Measurements from ENCODE around the gene LAMA3.
A peak's percentile ranks its signal among the peaks of the same experiment; 100 is the strongest.

The LAMA3 gene

DNA sequence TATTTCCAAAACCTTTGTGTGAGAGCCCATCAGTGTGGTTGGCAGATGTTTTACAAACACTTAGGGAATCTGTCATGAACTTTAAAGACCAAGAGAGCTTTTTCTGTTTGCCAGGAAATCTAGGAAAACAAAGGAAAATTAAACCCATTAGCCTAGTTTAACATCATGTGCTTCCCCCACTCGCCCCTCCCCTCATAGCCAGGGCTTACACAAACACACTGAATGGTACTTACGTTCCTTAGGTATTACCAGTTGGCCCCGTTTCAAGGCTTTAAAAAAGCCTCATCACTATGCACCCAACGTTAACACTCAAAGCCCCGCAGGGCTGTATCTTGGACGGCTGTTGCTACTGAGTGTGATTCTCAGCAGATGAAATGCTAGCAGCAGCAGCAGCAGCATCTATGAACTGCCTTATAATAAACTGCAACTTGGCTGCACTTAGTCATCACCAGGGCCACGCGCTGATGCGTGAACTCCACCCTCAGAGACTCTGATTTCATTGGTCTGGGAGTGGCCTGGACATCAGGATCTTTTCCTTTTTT, 305.2 kb downstream of the LAMA3 start (continued):
- TF ChIP-seq, protein P1, sequence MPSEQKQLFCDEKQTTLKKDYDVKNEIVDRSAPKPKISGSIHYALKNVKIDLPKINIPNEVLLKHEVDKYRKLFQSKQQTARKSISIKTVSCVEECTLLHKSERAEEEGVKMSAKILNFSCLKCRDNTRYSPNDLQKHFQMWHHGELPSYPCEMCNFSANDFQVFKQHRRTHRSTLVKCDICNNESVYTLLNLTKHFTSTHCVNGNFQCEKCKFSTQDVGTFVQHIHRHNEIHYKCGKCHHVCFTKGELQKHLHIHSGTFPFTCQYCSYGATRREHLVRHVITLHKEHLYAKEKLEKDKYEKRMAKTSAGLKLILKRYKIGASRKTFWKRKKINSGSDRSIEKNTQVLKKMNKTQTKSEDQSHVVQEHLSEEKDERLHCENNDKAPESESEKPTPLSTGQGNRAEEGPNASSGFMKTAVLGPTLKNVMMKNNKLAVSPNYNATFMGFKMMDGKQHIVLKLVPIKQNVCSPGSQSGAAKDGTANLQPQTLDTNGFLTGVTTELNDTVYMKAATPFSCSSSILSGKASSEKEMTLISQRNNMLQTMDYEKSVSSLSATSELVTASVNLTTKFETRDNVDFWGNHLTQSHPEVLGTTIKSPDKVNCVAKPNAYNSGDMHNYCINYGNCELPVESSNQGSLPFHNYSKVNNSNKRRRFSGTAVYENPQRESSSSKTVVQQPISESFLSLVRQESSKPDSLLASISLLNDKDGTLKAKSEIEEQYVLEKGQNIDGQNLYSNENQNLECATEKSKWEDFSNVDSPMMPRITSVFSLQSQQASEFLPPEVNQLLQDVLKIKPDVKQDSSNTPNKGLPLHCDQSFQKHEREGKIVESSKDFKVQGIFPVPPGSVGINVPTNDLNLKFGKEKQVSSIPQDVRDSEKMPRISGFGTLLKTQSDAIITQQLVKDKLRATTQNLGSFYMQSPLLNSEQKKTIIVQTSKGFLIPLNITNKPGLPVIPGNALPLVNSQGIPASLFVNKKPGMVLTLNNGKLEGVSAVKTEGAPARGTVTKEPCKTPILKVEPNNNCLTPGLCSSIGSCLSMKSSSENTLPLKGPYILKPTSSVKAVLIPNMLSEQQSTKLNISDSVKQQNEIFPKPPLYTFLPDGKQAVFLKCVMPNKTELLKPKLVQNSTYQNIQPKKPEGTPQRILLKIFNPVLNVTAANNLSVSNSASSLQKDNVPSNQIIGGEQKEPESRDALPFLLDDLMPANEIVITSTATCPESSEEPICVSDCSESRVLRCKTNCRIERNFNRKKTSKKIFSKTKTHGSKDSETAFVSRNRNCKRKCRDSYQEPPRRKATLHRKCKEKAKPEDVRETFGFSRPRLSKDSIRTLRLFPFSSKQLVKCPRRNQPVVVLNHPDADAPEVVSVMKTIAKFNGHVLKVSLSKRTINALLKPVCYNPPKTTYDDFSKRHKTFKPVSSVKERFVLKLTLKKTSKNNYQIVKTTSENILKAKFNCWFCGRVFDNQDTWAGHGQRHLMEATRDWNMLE (tag by site-specific recombination; conservative IDR thresholded peaks at IDR 0.05; ENCODE audit: low read depth) = no peak
- TF ChIP-seq ZNF121 (tag by site-specific recombination; IDR thresholded peaks at IDR 0.05) = no peak
- TF ChIP-seq ZNF660 (tag by site-specific recombination; IDR thresholded peaks at IDR 0.05) = peak; percentile 86
- TF ChIP-seq BCL11A (tag by site-specific recombination; IDR thresholded peaks at IDR 0.05; ENCODE audit: low read depth) = peak; percentile 34; the same call in 1 of the 2 replicates
- TF ChIP-seq, protein P2, sequence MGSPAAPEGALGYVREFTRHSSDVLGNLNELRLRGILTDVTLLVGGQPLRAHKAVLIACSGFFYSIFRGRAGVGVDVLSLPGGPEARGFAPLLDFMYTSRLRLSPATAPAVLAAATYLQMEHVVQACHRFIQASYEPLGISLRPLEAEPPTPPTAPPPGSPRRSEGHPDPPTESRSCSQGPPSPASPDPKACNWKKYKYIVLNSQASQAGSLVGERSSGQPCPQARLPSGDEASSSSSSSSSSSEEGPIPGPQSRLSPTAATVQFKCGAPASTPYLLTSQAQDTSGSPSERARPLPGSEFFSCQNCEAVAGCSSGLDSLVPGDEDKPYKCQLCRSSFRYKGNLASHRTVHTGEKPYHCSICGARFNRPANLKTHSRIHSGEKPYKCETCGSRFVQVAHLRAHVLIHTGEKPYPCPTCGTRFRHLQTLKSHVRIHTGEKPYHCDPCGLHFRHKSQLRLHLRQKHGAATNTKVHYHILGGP (tag by site-specific recombination; IDR thresholded peaks at IDR 0.05) = peak; percentile 81
- TF ChIP-seq KLF16 (tag by site-specific recombination; IDR thresholded peaks at IDR 0.05) = 0 out of 2 replicates have a peak, but pooled peaks have one; percentile 23
- peak; percentile 51; the same call in 1 of the 2 replicates for TF ChIP-seq ZNF24 (tag by site-specific recombination; IDR thresholded peaks at IDR 0.05)
- no peak for TF ChIP-seq KLF10 (tag by site-specific recombination; IDR thresholded peaks at IDR 0.05)
- TF ChIP-seq OSR2 (tag by site-specific recombination; IDR thresholded peaks at IDR 0.05) = peak; percentile 99
- no peak for TF ChIP-seq ZNF664 (tag by site-specific recombination; IDR thresholded peaks at IDR 0.05)
- TF ChIP-seq ZNF501 (tag by site-specific recombination; IDR thresholded peaks at IDR 0.05) = peak; percentile 25; the same call in 1 of the 2 replicates
- peak; percentile 35; the same call in 1 of the 2 replicates for TF ChIP-seq KLF1 (tag by site-specific recombination; IDR thresholded peaks at IDR 0.05)
- TF ChIP-seq ZNF473 (tag by site-specific recombination; IDR thresholded peaks at IDR 0.05) = no peak
- TF ChIP-seq WT1 (tag by site-specific recombination; IDR thresholded peaks at IDR 0.05) = peak; percentile 69
- TF ChIP-seq, protein P3, sequence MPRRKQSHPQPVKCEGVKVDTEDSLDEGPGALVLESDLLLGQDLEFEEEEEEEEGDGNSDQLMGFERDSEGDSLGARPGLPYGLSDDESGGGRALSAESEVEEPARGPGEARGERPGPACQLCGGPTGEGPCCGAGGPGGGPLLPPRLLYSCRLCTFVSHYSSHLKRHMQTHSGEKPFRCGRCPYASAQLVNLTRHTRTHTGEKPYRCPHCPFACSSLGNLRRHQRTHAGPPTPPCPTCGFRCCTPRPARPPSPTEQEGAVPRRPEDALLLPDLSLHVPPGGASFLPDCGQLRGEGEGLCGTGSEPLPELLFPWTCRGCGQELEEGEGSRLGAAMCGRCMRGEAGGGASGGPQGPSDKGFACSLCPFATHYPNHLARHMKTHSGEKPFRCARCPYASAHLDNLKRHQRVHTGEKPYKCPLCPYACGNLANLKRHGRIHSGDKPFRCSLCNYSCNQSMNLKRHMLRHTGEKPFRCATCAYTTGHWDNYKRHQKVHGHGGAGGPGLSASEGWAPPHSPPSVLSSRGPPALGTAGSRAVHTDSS (tag by site-specific recombination; IDR thresholded peaks at IDR 0.05) = no peak
- TF ChIP-seq, protein P4, sequence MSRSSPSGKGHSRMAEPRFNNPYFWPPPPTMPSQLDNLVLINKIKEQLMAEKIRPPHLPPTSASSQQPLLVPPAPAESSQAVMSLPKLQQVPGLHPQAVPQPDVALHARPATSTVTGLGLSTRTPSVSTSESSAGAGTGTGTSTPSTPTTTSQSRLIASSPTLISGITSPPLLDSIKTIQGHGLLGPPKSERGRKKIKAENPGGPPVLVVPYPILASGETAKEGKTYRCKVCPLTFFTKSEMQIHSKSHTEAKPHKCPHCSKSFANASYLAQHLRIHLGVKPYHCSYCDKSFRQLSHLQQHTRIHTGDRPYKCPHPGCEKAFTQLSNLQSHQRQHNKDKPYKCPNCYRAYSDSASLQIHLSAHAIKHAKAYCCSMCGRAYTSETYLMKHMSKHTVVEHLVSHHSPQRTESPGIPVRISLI (tag by site-specific recombination; IDR thresholded peaks at IDR 0.05) = 0 out of 2 replicates have a peak, but pooled peaks have one; percentile 9
- TF ChIP-seq, protein P5, sequence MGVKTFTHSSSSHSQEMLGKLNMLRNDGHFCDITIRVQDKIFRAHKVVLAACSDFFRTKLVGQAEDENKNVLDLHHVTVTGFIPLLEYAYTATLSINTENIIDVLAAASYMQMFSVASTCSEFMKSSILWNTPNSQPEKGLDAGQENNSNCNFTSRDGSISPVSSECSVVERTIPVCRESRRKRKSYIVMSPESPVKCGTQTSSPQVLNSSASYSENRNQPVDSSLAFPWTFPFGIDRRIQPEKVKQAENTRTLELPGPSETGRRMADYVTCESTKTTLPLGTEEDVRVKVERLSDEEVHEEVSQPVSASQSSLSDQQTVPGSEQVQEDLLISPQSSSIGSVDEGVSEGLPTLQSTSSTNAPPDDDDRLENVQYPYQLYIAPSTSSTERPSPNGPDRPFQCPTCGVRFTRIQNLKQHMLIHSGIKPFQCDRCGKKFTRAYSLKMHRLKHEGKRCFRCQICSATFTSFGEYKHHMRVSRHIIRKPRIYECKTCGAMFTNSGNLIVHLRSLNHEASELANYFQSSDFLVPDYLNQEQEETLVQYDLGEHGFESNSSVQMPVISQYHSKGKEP (tag by site-specific recombination; IDR thresholded peaks at IDR 0.05) = peak; percentile 100
- TF ChIP-seq, protein P6, sequence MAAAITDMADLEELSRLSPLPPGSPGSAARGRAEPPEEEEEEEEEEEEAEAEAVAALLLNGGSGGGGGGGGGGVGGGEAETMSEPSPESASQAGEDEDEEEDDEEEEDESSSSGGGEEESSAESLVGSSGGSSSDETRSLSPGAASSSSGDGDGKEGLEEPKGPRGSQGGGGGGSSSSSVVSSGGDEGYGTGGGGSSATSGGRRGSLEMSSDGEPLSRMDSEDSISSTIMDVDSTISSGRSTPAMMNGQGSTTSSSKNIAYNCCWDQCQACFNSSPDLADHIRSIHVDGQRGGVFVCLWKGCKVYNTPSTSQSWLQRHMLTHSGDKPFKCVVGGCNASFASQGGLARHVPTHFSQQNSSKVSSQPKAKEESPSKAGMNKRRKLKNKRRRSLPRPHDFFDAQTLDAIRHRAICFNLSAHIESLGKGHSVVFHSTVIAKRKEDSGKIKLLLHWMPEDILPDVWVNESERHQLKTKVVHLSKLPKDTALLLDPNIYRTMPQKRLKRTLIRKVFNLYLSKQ (tag by site-specific recombination; IDR thresholded peaks at IDR 0.05; ENCODE audit: borderline replicate concordance) = no peak
- TF ChIP-seq ZSCAN30 (tag by site-specific recombination; IDR thresholded peaks at IDR 0.05) = no peak; the same call in 1 of the 2 replicates
- TF ChIP-seq ZNF843 (tag by site-specific recombination; IDR thresholded peaks at IDR 0.05) = peak; percentile 58; the same call in 1 of the 2 replicates
